ENCODE measurements around the gene PHOSPHO1.

The PHOSPHO1 gene

GRCh38 chr17:49249890-49250522 lies 19.4 kb upstream of the PHOSPHO1 start:
- no peak for DNase-seq (ENCODE audit: low read depth)
- TF ChIP-seq MAX (IDR thresholded peaks at IDR 0.05; ENCODE audit: low read depth, low read length) (no peak), POLR2A (IDR thresholded peaks at IDR 0.05; ENCODE audit: extremely low read depth, insufficient read length) (no peak), MYC (IDR thresholded peaks at IDR 0.05; ENCODE audit: low read depth, low read length) (no peak), CTCF (IDR thresholded peaks at IDR 0.05; ENCODE audit: low read depth, low read length) (no peak)
- no peak overlapping the region for H3K4me3 ChIP-seq (ENCODE audit: low read depth, low read length)

- no peak overlapping the region for H3K4me3 ChIP-seq (ENCODE audit: low read depth, low read length)
- no peak for TF ChIP-seq CTCF (IDR thresholded peaks at IDR 0.05; ENCODE audit: low read depth, low read length)
- no peak for TF ChIP-seq MYC (IDR thresholded peaks at IDR 0.05; ENCODE audit: low read depth, low read length)
- TF ChIP-seq MAX (IDR thresholded peaks at IDR 0.05; ENCODE audit: low read depth, low read length): no peak
- TF ChIP-seq POLR2A (IDR thresholded peaks at IDR 0.05; ENCODE audit: extremely low read depth, insufficient read length): no peak
- no peak for DNase-seq (ENCODE audit: low read depth)
Measured at GRCh38 chr17:49249292-49249794, 18.8 kb upstream of the PHOSPHO1 start.

- H3K4me3 ChIP-seq (ENCODE audit: low read depth, low read length): no peak overlapping the region
- TF ChIP-seq CTCF (IDR thresholded peaks at IDR 0.05; ENCODE audit: low read depth, low read length): no peak
- no peak for TF ChIP-seq MAX (IDR thresholded peaks at IDR 0.05; ENCODE audit: low read depth, low read length)
- TF ChIP-seq POLR2A (IDR thresholded peaks at IDR 0.05; ENCODE audit: extremely low read depth, insufficient read length): no peak
- no peak for TF ChIP-seq MYC (IDR thresholded peaks at IDR 0.05; ENCODE audit: low read depth, low read length)
- DNase-seq (ENCODE audit: low read depth): no peak
Measured at GRCh38 chr17:49247944-49248343, 17.4 kb upstream of the PHOSPHO1 start.

- no peak overlapping the region for H3K4me3 ChIP-seq (ENCODE audit: low read depth, low read length)
- no peak for TF ChIP-seq POLR2A (IDR thresholded peaks at IDR 0.05; ENCODE audit: extremely low read depth, insufficient read length)
- no peak for TF ChIP-seq MAX (IDR thresholded peaks at IDR 0.05; ENCODE audit: low read depth, low read length)
- TF ChIP-seq CTCF (IDR thresholded peaks at IDR 0.05; ENCODE audit: low read depth, low read length): no peak
- no peak for TF ChIP-seq MYC (IDR thresholded peaks at IDR 0.05; ENCODE audit: low read depth, low read length)
- no peak for DNase-seq (ENCODE audit: low read depth)
Measured at GRCh38 chr17:49244839-49245238, 14.3 kb upstream of the PHOSPHO1 start.

GRCh38 chr17:49242813-49243212 lies 12.2 kb upstream of the PHOSPHO1 start:
- no peak for DNase-seq (ENCODE audit: low read depth)
- H3K4me3 ChIP-seq (ENCODE audit: low read depth, low read length): no peak overlapping the region
- TF ChIP-seq MAX (IDR thresholded peaks at IDR 0.05; ENCODE audit: low read depth, low read length) (no peak), POLR2A (IDR thresholded peaks at IDR 0.05; ENCODE audit: extremely low read depth, insufficient read length) (no peak), MYC (IDR thresholded peaks at IDR 0.05; ENCODE audit: low read depth, low read length) (no peak), CTCF (IDR thresholded peaks at IDR 0.05; ENCODE audit: low read depth, low read length) (no peak)

Measured in NB4 (cell line).